Stimulated activated CD8-positive, alpha-beta memory T cell treated with anti-CD3 and anti-CD28 coated beads, Interleukin-12 subunit alpha, Interleukin-12 subunit beta, amount 100 ng/mL, for 24 hours (primary cell): ENCODE results near the gene UBQLN4.
A peak's percentile ranks its signal among the peaks of the same experiment; 100 is the strongest.

ENCODE experiments used
- DNase-seq: peaks from one replicate; pipeline ENCODE4 v3.0.0-alpha.2; 2020; ENCODE audit errors: extremely low read depth

Gene UBQLN4

DNA sequence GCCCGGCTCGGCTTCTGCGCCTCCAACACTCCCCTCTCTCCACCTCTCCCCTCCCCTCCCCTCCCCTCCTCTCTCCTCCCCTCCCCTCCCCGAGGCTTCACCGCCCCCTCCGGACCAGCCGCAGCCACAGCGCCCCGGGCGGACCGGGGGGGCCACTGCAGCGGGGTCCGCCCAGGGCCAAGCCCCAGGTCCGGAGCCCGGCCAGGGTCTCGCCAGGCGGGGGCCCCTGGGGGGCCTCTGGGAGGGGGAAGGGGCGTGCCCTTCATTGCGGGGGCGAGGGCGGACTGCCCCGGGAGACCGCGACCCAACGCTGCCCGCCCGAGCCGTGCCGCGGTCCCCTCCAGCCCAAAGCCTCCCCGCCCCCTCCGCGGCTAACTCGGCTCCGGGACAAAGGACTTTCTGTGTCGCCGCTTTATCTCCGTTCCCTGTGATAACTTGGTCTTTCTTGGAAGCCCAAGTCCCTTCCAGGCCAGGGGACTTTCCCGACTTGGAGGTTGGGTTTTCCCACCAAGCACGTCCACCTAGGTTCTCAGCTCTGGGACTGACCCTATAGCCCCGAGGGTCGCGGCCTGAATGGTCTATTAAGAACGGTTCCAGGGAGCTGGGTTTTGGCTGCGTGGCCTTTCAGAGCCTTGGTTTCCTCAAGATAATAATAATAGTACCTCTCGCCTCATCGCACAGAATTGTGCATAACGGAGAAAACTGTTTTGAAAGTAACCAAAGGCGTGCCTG lies at the start of gene UBQLN4:
Gene UBQLN4 (minus strand): TSS at position 31 of the 732 bp plus-strand sequence. CDS start 97 bp downstream, outside the sequence.
- peak; percentile 63 for DNase-seq

DNA sequence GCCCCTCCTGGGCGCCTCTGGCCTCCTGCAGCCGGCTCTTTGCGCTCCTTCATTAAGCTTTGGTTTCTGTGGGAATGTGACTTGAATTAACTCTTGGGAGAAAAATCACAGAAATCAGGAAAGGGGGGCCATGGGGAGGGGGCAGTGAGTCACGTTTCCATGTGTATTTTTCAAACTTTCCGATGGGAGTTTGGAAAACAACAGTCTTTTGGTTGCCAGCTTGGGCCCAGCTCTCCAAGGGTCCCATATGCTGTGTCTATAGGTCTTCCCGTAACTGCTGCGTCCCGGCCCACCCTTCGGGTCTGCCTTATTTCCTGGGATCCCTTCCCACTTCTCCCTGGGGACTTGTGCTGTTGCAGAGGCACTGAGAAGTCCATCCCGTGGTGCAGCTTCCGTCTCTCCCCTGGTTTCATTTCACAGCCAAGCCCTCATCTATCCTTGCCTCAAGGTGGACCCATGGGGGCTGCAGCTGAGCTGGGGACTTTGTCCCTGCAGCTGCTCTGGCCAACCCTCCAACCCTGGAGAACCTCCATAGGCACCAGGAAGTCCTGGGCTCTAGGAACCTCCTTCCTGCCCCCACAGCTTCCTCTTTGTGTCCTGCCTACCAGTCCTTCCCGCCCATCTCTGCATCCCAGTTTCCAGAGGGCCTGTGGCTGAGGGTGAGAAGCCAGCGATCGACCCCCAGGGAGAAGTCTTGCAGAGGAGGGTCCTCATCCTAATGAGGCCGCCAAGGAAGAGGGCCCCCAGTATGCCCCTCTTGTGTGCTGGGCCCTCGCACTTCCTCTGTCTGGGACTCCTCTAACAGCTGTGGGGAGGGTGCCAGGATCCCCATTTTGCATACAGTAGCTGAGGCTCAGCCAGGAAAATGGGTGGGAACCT lies 49.3 kb upstream of the UBQLN4 start:
- DNase-seq, result no peak

DNA sequence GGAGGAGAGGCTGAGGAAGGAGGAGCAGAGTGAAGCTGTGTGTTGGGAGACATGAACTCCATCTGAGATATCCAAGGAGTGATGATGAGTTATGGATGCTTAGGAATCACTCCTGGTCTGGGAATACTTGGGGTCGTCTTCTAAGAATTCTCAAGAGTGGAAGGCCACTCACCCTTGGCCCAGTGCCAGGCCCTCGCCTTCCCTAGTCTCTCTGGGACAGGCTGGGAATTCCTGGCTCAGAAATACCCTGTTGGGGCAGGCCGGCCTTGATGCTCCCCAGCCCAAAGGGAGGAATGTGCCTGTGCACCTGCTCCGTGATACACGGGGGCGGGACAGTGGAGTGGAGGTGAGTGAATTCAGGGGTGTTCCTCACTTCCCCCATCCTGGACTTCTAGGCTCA lies 48.3 kb upstream of the UBQLN4 start:
- no peak for DNase-seq

DNA sequence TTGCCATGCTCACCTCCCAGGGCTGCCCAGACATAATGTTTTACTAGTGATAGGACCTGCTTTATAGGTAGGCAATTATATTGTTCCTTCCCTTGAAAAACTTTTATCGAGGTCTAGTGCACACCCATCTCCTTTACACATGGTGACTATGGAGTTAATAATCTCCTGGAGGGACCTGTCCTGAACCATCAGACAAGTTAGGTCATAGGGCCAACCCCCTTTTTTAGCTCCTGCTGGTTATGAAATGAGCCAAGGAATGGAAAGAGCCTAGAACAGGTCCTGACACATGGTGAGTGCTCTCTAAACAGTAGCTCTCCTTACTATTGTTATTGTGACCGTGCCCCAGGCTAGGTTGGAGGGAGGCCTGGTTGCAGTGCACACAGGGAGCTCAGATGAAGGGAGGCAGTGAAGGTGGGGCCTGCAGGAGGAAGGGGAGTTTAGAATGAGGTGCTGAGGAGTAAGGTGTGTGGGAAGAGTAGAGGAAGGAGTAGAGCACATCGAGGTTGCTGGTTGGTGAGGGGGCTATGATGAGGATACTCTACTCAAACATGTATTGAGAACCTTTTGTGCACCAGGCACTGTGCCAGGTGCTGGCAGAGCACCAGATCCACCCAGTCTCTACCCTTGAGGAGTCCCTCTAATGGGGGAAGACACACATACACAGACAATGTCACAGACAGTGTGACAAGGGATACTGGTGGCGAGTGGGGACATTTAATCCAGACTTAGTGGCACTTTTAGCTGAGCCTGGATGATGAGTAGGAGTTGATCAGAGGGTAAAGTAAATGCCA lies 46.8 kb upstream of the UBQLN4 start:
- no peak for DNase-seq

DNA sequence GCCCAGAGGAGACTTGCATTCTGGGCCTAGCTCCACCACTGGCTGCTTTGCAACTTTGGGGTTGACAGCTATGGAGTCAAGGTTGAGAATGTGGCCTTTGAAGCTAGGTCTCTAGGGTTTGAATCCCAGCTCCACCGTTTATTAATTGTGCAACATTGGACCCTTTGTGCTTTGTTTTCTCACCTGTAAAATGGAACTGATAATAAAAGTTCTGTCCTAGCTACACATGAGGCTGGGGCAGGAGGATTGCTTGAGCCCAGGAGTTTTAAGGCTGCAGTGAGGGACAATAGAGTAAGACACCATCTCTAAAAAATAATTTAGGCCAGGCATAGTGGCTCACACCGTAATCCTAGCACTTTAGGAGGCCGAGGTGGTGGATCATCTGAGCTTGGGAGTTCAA lies 45.7 kb upstream of the UBQLN4 start:
- DNase-seq, result no peak

DNA sequence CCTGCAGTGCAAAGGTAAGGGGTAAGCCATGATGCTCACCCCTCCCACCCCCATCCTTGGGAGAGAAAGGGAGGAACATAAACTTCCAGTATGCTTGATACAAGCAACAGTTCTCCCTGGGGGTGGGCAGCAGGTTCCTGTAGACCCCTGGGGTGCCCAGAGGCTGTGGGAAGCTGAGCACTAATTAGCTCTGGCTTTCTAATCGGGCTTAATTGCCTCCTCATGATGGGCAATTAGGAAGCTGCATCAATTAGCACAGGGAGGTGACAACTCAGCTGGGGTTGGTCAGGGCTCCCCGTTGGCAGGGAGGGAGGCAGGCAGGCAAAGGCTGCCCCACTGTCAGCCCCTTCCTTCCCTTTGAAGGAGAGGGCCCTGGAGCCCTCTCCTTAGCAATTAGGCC lies 45.2 kb upstream of the UBQLN4 start:
- DNase-seq, result no peak

DNA sequence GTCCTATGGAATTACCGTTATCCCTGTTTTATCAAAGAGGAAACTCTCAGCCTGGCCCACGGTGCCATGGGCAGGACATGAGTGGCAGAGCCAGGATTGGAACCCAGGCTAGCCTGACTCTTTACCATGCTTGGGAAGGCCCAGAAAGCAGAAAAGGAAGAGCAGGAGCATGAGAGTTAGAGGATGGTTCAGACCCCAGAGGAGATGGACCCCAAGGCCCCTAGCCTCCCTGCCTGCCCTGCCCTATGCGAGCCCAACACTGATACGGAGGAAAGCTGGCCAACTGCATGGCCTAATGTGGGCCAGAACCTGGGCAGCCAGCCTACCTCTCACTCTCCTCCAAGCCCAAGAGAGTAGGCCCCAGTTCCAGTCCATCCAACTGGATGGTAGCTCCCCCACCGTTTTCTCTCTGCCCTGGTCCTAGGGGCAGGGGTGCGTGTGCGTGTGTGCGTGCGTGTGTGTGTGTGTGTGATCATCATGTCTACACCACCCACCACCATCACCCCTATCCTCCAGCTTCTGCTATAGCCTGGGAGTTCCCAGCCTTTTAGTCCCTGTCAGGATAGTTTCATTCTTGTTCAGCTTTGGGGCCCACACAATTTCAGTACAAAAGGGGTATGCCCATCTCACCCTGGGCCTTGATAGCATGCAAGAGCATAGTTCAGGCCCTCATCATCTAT lies 44.0 kb upstream of the UBQLN4 start:
- no peak for DNase-seq

DNA sequence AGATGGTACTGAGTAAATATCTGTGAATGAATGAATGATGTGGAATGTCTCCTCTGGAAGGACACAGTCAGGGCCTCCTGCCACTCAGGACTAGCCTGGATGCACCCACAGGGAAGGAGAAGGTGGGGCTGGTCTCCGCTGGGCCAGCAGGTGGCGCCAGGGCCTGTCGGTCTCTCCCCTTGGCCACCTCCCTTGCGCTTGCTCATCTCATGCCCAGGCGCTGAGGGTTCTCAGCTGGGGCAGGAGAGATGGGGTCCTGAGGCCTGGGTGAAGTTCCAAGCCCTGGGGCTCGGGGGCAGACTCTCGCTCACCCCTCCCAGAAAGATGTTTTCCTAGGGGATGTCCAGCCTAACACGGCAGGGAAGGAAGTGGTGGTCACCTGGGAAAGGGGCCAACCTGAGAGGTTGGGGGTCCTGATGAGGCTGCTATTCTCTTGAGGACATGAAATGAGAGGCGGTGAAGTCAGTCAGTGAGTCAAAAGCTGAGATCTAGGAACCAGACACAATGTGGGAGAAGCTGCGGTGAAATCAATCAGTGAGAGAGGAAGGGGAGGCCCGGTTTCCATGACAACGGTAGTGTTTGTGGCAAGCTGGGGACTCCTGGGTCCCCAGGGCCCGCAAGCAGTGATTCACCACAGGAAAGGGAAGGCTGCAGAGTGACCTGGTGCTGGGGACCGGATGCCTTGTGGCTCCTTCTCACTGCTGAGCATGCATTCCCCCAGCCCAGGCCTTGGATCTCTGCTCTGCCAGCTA lies 43.2 kb upstream of the UBQLN4 start:
- peak; percentile 77 for DNase-seq

DNA sequence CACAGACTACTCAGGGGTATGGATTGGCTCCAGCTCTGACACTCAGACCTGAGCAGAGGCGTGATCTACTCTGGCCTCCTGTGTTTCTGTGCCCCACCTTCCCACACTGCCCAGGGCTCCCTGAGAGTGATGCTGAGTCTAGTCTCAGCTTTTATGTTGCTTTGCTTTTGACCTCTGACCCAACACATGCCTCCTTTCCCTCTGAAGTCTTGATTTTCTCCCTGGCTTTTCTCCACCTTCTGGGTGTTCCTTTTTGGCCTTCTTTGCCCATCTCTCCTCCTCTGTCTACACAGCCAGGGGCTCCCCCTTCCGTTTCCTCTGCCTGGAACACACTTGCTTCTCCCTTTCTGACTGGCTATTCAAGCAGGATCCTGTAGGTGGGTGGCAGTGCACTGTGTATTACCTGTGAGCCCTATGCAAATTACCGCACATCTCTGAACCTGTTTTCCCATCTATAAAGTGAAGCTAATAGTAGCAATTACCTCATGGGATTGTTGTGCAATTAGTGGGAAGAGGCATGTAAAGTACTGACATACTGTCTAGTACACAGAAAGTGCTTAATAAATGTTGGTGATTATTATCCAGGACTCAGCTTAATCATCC lies 42.4 kb upstream of the UBQLN4 start:
- no peak for DNase-seq

DNA sequence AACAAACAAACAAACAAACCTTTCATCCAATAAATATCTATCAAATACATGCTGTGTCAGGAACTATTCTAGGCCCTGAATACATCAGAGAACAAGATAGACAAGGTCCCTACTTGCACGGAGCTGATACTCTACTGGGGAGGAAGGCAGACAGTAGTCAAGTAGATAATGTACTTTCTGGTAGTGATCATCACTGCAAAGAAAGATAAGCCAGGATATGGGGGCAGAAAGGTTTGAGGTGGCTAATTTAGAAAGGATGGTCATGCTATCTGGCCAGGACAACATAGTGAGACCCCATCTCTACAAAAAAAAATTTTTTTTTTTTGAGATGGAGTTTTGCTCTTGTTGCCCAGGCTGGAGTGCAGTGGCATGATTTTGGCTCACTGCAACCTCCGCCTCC lies 38.0 kb upstream of the UBQLN4 start:
- no peak for DNase-seq

DNA sequence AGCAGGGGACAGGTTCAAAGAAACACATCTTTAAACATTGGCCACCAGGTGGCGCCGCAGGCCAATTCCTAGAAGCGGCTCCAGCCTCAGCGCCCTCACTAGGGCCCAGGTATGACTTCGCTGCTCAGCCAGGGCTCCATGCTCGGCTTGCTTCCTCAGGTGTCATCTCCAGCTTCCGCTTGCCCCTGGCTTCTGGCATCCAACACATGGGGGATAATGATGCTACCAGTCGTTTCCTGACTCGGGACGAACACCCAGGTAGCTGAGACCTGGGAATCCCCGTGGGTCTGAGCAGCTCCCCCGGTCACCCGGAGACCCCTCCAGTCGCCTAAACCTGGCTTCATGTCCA lies 37.2 kb upstream of the UBQLN4 start:
- DNase-seq, result peak; percentile 65

DNA sequence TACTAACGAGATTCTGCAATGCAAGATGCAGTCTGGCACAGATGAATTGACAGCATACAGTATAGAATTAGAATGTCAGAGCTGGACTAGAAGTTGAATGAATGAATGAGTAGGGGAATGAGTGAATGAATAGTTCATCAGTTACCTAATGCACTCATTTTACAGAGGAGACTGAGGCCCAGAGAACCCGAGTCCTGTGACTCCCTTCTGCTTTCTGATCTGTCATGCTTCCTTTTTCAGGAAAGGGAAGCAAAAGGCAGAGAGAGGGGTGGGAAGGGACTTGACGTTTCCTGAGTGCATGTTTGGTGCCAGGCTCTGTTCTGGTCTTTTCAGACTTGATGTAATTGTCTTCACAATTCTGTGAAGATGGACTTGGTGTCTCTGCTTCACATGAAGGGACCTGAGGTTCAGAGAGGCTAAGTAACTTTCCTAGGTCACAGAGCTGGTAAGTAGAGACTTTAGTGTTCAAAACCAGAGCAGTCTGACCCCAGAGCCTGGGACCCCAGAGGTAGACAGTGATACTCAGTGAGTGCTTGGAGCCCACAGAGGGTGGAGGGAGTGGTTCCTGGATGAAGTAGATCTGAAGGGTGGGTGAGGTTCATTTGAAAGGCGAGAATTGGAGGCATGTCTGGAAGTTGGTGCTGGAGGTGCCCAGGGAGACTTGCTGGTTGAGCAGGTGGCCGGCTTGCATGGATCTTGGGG lies 36.7 kb upstream of the UBQLN4 start:
- no peak for DNase-seq

DNA sequence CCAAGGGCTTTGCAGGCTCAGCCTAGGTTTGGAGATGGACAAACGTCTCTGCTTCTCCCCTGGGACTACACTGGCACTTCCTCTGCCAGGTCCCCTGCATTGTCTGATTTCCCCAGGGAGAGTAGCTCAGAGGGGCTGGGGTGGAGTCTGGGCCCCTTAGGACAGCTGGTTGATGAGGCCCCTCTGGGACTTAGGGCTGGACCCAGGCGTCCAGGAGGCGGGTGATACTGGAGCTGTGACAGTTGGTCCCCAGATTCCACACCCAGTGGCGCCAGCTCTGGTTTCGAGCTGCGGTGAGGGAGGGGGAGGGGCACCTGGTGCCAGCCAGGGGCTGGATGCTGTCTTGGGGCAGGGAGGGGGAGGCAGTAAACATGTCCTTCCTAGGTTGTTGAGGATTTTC lies 36.1 kb upstream of the UBQLN4 start:
- no peak for DNase-seq

DNA sequence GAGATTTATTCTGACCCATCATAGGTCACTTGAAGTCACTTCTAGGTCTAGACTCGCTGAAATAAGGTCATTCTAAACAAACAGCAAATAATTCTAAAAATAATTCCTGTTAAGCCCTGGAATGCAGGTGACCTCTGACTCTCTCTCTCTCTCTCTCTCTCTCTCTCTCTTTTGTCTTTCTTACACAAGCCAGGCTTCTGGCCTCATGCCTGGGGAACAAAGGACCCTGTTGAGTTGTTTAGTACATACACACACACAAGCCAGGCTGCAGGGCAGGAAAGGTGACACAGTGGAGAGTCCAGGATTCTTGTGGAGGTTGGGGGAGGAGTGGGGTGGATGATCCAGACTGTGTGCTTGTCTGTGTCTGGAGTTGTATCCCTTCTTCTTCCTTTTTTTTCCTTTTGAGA lies 32.7 kb upstream of the UBQLN4 start:
- no peak for DNase-seq

DNA sequence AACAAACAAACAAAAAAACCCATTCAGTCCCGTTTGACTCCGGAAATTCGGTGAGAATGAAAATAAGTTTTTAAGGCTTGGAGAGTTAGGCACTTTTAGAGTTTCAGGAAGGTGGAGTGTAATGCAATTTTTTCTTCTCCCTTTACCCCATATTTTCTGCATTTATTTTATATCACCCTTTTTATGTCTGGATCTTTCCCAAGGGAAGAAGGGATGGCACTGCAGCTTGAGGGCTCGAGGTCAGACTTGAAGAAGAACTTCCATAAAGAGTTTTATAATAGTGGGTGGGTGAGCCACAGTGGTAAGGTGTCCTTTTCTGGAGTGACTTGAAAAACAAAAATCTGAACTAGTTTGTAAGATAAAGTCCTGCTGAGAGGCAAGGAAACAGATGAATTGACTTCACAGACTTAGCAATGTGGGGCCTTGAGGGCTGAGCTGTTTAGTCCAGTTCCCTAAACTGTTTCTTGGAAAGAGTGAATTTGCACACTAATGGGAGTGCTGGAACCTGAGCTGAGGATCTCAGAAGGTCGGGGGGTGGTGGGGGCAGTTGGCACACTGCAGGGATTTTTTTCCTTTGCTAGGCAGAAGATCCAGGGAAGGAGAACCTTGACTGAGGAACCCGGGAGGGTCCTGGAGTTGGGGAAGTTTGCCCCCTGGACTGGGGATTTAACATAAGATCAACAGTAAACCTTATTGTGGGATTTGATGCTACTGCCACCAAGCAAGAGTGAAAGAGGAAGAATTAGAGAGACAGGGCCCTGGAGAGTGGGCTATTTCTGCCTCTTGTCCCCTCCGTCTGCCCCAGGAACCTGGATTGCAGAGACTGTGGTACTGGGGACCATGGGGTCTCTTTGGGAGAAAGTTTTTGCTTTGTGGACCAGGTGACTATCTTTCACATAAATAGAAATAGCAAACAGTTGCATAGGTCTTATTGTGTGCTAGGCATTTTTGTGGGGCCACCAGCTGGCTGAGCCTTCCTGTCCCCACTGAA lies 30.5 kb upstream of the UBQLN4 start:
- no peak for DNase-seq

DNA sequence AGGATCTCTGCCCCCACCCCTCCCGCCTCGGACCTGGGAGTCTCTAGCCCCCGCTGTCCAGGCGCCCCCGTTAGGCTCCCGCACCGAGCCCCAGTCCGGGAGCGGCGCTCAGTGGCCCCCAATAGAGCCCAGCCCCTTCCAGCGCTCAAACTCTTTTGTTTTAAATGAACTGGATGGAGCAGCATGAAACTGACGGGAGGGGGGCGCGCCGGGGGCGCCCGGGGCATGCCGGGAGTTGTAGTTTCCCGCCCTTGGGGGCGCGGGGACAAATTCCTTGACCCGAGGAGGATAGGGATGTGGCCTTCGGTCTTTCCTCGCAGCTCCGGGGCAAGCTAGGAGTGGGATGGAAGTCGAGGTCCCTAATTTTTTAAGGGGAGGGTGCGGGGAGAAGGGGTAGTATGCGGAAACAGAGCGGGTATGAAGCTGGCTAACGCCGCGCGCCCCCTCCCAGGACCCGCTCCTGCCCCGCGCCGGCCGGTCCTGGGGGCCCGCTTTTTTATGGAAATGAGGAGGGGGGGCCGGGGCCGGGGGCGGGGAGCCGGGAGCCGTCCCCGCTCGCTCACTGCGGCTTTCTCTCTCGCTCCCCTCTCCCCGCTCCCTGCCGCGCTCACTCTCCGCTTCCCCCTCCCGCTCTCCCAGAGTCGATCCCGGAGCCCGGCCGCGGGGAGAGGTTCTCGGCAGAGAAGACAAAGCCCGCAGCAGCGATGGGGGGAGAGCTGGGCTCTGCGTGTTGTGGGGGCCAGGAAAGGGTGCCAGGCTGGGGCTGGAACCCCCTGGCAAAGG lies 28.9 kb upstream of the UBQLN4 start, which contains the start of gene MEX3A:
Gene MEX3A (minus strand): TSS at position 157 of the 783 bp plus-strand sequence. CDS start 467 bp downstream, outside the sequence.
- DNase-seq, result no peak

DNA sequence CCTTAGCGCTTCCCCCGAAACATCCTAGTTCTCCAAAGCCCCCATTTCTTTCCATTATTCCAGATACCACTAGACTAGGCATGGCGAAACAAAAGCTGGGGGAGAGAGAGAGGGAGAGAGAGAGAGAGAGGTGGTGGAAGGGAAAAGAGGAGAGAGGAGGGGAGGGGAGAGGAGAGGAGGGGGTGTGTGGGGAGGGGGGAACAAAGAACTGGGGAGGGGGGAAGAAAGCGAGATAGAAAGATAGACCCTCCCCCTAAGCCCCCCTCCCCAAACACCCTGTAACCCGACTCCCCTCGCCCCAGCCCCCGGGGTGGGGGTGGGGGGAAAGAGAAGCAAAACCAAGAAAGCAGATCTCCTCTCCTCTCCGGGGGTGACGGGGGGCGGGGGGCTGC lies 28.3 kb upstream of the UBQLN4 start:
- DNase-seq, result no peak
